RWPE2 (cell line): ENCODE data around the gene LAMA5.

Experiments used
- ATAC-seq: fragments of 200-7000 bp; cut with Tn5 transposase; 3 replicates; pipeline ENCODE4 v1.9.1; 2021; ENCODE audit warnings: low read depth
- DNase-seq: peaks from one replicate; pipeline ENCODE4 v3.0.0-alpha.2; 2020; ENCODE audit warnings: low spot score
- H3K27ac ChIP-seq: fragments of 450-650 bp; 2 replicates; pipeline ENCODE4 v1.5.1; 2017; ENCODE audit warnings: mild to moderate bottlenecking; ENCODE audit not compliant: poor library complexity, severe bottlenecking
- H3K27me3 ChIP-seq: fragments of 250-450 bp; sonication (Bioruptor Pico); 2 replicates; pipeline ENCODE4 v1.5.1; 2021; ENCODE audit warnings: mild to moderate bottlenecking, moderate library complexity; ENCODE audit not compliant: insufficient read depth, poor library complexity, severe bottlenecking
- H3K36me3 ChIP-seq: fragments of 250-450 bp; sonication (Bioruptor Pico); 2 replicates; pipeline ENCODE4 v1.5.1; 2020; ENCODE audit warnings: low read depth, mild to moderate bottlenecking, moderate library complexity
- H3K4me1 ChIP-seq: fragments of 250-450 bp; sonication (Bioruptor Pico); 2 replicates; pipeline ENCODE4 v1.5.1; 2021; ENCODE audit warnings: mild to moderate bottlenecking, moderate library complexity; ENCODE audit not compliant: insufficient read depth, poor library complexity, severe bottlenecking
- H3K4me3 ChIP-seq: fragments of 250-450 bp; sonication (Bioruptor Pico); 2 replicates; pipeline ENCODE4 v1.5.1; 2021; ENCODE audit warnings: mild to moderate bottlenecking, moderate library complexity; ENCODE audit not compliant: severe bottlenecking
- H3K9me3 ChIP-seq: fragments of 250-450 bp; sonication (Bioruptor Pico); 2 replicates; pipeline ENCODE4 v1.5.1; 2021; ENCODE audit warnings: mild to moderate bottlenecking, moderate library complexity; ENCODE audit not compliant: severe bottlenecking
- TF ChIP-seq, protein P1 (sequence below): fragments of 450-650 bp; IDR thresholded peaks from one replicate; pipeline ENCODE4 v1.5.1; 2017; ENCODE audit warnings: mild to moderate bottlenecking, moderate library complexity; ENCODE audit not compliant: poor library complexity, severe bottlenecking

Gene LAMA5

DNA sequence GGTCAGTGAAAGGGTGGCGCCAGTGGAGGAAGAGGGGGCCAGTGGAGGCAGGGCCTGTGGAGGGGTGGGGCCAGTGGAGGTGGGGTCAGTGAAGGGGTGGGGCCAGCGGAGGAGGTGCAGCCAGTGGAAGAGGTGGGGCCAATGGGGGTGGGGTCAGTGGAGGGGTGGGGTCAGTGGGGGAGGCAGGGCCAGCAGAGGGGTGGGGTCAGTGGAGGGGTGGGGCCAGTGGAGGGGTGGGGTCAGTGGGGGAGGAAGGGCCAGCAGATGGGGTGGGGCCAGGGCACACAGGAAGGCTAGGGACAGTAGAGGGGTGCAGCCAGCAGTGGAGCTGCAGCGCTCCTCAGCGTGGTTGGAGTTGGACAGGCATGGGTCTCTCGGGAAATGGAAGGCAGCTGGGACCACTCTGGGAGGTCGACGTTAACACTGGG is 45.6 kb downstream of the LAMA5 start:
- ATAC-seq (peak; percentile 40), DNase-seq (no peak)
- TF ChIP-seq, protein P1, sequence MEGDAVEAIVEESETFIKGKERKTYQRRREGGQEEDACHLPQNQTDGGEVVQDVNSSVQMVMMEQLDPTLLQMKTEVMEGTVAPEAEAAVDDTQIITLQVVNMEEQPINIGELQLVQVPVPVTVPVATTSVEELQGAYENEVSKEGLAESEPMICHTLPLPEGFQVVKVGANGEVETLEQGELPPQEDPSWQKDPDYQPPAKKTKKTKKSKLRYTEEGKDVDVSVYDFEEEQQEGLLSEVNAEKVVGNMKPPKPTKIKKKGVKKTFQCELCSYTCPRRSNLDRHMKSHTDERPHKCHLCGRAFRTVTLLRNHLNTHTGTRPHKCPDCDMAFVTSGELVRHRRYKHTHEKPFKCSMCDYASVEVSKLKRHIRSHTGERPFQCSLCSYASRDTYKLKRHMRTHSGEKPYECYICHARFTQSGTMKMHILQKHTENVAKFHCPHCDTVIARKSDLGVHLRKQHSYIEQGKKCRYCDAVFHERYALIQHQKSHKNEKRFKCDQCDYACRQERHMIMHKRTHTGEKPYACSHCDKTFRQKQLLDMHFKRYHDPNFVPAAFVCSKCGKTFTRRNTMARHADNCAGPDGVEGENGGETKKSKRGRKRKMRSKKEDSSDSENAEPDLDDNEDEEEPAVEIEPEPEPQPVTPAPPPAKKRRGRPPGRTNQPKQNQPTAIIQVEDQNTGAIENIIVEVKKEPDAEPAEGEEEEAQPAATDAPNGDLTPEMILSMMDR, result no peak
- Histone ChIP-seq H3K9me3 (no peaks in the 10 kb centered on the region), H3K27me3 (no peaks in the 10 kb centered on the region), H3K4me3 (no peak overlapping the region), H3K27ac (no peak overlapping the region), H3K36me3 (peaks cover 87% of the 10 kb centered on the region), H3K4me1 (no peaks in the 10 kb centered on the region)

DNA sequence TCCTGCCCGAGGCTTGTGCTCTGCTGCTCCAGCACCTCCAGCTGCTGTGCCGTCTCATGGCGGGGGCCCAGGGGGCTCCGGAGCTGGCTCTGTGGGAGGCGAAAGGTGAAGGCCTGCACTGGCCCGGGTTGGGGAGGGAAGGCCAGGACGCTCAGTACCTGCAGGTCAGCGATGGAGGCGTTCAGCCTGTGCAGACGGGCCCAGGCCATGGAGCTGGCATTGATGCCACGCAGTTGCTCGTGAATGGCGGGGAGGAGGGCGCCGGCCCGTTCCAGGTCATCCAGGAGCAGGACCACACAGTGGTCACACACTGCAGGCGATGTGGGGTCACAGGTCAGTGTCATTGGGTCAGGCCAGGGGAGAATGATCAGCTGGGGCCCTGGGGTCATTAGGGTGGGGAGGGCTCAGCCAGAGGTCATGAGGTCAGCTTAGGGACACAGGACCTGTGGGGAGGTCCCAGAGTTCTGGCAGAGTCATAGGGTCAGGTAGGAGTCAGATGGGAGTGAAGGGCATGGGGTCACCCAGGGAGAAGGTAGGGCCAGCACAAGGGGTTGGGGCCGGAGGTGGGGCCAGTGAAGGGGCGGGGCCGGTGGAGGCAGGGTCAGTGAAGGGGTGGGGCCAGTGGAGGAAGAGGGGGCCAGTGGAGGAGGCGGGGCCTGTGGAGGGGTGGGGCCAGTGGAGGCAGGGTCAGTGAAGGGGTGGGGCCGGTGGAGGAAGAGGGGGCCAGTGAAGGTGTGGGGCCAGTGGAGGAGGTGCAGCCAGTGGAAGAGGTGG is 46.3 kb downstream of the LAMA5 start:
- ATAC-seq (peak; percentile 2; the same call in 2 of the 3 replicates), DNase-seq (peak; percentile 92)
- TF ChIP-seq, protein P1, result no peak
- H3K4me1 ChIP-seq, result no peaks in the 10 kb centered on the region
- peak overlapping the region; percentile 3 for H3K27ac ChIP-seq
- H3K9me3 ChIP-seq, result no peaks in the 10 kb centered on the region
- no peaks in the 10 kb centered on the region for H3K27me3 ChIP-seq
- peaks cover 87% of the 10 kb centered on the region for H3K36me3 ChIP-seq
- H3K4me3 ChIP-seq, result no peak overlapping the region

DNA sequence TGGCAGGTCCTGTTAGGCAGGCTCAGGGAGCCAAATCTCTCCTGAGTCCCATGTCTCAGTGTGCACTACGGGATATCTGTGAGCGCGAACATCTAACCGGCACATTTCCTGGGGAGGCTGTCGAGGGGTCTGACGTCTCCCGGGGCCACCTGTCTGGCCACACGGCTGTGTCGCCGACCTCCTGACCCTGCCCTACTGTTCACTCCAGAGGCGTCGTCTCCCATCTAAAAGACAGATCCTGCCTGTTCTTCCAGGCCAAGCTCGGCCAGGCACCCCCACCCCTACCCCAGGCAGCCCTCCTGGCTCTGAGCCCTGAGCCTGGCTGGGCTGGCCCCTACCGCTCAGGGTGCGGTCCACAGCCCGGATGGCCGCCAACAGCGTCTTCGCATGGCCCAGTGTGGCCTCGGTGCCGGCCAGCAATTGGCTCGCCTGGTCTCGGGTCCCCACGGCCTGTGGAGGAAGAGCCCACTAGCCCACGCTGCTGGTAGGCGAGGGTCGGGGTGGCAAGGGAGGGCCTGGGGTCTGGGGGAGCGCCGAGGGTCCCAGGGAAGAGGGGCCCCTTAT is 47.7 kb downstream of the LAMA5 start:
- TF ChIP-seq, protein P1, result no peak
- no peaks in the 10 kb centered on the region for H3K4me1 ChIP-seq
- no peaks in the 10 kb centered on the region for H3K27me3 ChIP-seq
- H3K4me3 ChIP-seq, result no peak overlapping the region
- ATAC-seq (no peak), DNase-seq (peak; percentile 84)
- peaks cover 87% of the 10 kb centered on the region for H3K36me3 ChIP-seq
- H3K9me3 ChIP-seq, result no peaks in the 10 kb centered on the region
- H3K27ac ChIP-seq, result no peak overlapping the region

DNA sequence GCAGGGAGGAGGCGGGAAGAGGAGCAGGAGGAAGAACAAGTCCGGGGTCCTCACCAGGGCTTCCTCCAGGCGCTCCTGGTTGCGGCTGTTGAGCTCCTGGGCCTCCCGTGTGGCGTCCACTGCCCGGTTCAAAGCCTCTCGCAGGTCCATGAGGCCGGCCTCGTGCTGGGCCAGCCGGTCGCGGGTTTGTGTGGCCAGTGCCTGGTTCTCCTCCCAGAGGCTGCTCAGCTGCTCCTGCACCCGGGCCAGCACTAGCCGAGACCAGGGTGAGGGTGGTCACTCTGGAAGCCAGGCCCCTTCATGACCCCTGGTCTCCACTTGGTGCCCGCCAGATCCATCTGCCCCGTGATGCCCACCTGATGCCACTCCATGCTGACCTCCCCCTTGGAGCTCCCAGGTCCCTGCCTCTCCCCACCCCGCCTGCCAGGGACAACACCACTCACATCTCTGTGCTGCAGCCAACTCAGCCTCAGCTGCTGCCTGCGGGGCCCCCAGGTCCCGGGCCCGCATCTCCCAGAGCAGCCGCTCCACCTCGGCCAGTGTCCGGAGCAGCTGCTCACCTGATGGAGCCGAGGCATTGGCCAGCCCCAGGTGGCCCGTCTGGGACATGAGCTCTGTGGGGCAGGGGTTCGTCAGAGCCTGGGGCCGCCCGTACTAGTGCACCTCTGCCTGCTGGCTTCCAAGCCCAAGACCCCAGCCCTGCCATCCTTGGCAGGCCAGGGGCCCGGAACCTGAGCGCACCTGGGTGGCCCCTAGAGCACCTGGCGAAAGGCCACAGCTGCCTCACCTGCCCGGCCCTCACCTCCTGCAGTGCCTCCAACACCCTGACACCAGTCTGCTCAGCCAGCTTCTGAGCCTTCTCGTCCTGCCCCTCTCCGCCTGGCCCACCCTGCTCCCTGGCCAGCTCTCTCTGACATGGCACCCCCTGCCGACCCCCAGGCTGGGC is 48.4 kb downstream of the LAMA5 start:
- Histone ChIP-seq H3K27me3 (no peaks in the 10 kb centered on the region), H3K36me3 (peaks cover 83% of the 10 kb centered on the region), H3K27ac (no peak overlapping the region), H3K9me3 (no peaks in the 10 kb centered on the region), H3K4me1 (no peaks in the 10 kb centered on the region), H3K4me3 (no peak overlapping the region)
- DNase-seq, result peak; percentile 88
- TF ChIP-seq, protein P1, result no peak
- peak; percentile 3 for ATAC-seq
